ENCODE results near the gene TTC23L. TPM values are rescaled to one million over a fixed set of nuclear protein-coding genes. Genes with fewer than 3 reads are reported as not detected.
"Not testable (repeated sequence)": the region's sequence is repeated elsewhere in the genome, so short reads cannot be mapped to it uniquely, and the experiment has no call there.

TTC23L gene
- total RNA-seq, 1 donor from 2014 or later = not detected

DNA sequence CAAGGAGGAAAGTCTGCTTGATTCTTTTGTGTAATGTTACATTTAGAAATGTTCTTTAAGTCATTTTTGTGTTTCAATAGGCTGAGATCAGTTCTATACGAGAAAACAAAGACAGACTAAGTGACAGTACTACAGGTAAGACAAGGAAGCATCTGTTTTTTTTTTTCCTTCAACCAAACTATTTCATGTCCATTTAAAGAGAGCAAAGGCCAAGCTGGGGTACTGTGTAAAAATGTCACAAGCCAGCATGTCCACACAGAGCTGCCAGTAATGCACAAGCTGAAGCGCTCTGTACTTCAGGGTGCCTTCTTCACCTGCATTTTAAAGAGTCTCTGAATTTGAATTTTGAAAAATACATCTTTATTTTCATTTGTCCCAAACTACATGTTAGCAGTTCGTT, 20.2 kb upstream of the TTC23L start:
- DNase-seq (ENCODE audit: low spot score) = no peak
- Mint-ChIP-seq H3K4me3 (no peak overlapping the region), H3K36me3 (ENCODE audit: low read depth) (no peaks in the 10 kb centered on the region), H3K9me3 (no peaks in the 10 kb centered on the region), H3K4me1 (ENCODE audit: low read depth) (no peaks in the 10 kb centered on the region), H3K27me3 (ENCODE audit: insufficient read depth) (peaks cover 3% of the 10 kb centered on the region), H3K27ac (no peak overlapping the region)
- intact Hi-C loops (cut with micrococcal nuclease) = no loop called here

DNA sequence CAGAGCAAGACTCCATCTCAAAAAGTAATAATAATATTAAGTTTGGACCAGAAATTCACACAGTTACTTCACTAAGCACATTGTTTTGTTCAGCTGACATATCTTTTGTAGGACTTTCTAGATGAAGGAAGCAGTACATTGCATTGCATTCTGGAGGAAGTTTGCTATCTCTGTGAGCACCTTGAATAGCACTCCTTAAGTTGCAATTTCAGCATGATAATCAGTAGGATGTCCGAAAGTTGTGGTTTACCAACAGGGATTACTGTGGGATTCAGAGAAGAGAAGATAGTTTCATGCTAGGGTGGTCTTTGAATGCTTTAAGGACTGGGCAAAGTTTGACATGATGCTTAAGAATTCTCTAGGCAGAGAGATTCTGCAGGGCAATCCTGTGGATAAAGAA, 18.4 kb upstream of the TTC23L start:
- Mint-ChIP-seq H3K4me3 (no peak overlapping the region), H3K27me3 (ENCODE audit: insufficient read depth) (peaks cover 3% of the 10 kb centered on the region)
- no peak for DNase-seq (ENCODE audit: low spot score)

GRCh38 chr5:34822956-34823715, 15.8 kb upstream of the TTC23L start:
- Mint-ChIP-seq H3K9me3 (no peaks in the 10 kb centered on the region), H3K27ac (no peak overlapping the region), H3K4me3 (no peak overlapping the region), H3K4me1 (ENCODE audit: low read depth) (no peaks in the 10 kb centered on the region), H3K27me3 (ENCODE audit: insufficient read depth) (peaks cover 3% of the 10 kb centered on the region), H3K36me3 (ENCODE audit: low read depth) (no peaks in the 10 kb centered on the region)
- DNase-seq (ENCODE audit: low spot score) = no peak
- intact Hi-C loops (cut with micrococcal nuclease) = no loop called here

More for the DNA sequence above, 18.4 kb upstream of the TTC23L start:
- no peaks in the 10 kb centered on the region for H3K9me3 Mint-ChIP-seq
- no peak overlapping the region for H3K27ac Mint-ChIP-seq
- no peaks in the 10 kb centered on the region for H3K4me1 Mint-ChIP-seq (ENCODE audit: low read depth)
- intact Hi-C loops (cut with micrococcal nuclease) = no loop called here
- no peaks in the 10 kb centered on the region for H3K36me3 Mint-ChIP-seq (ENCODE audit: low read depth)

DNA sequence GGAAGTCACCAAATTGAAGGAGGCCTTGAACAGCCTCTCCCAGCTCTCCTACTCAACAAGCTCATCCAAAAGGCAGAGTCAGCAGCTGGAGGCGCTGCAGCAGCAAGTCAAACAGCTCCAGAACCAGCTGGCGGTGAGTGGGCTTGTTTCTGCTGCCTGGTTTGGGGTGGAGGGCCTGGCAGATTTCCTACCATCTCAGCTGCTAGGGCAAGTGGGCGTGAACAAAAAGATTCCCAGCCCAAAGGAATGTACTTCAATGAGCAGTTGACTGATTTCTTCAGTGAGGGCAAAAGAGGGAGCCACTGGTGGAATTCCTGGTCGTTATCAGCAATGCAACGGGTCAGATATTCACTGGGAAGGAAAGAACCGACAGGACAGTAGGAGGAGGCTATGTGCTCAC, 12.6 kb upstream of the TTC23L start:
- Mint-ChIP-seq H3K27ac (no peak overlapping the region), H3K27me3 (ENCODE audit: insufficient read depth) (no peaks in the 10 kb centered on the region), H3K4me3 (no peak overlapping the region), H3K4me1 (ENCODE audit: low read depth) (no peaks in the 10 kb centered on the region), H3K9me3 (no peaks in the 10 kb centered on the region), H3K36me3 (ENCODE audit: low read depth) (no peaks in the 10 kb centered on the region)
- no peak for DNase-seq (ENCODE audit: low spot score)
- intact Hi-C loops (cut with micrococcal nuclease) = no loop called here

GRCh38 chr5:34827588-34828506, 11.1 kb upstream of the TTC23L start:
- H3K36me3 Mint-ChIP-seq (ENCODE audit: low read depth) = no peaks in the 10 kb centered on the region
- H3K4me3 Mint-ChIP-seq = no peak overlapping the region
- no peaks in the 10 kb centered on the region for H3K4me1 Mint-ChIP-seq (ENCODE audit: low read depth)
- intact Hi-C loops (cut with micrococcal nuclease) = no loop called here
- no peak for DNase-seq (ENCODE audit: low spot score)
- H3K9me3 Mint-ChIP-seq = no peaks in the 10 kb centered on the region
- no peak overlapping the region for H3K27ac Mint-ChIP-seq
- no peaks in the 10 kb centered on the region for H3K27me3 Mint-ChIP-seq (ENCODE audit: insufficient read depth)

- intact Hi-C loops (cut with micrococcal nuclease) = loop anchor here (10.0 kb wide), 2 partner anchors 306 to 1094 kb away; no protein-coding TSS in a partner anchor
- not testable (repeated sequence) for H3K36me3 Mint-ChIP-seq (ENCODE audit: low read depth); H3K27ac Mint-ChIP-seq; H3K9me3 Mint-ChIP-seq; H3K4me1 Mint-ChIP-seq (ENCODE audit: low read depth); H3K27me3 Mint-ChIP-seq (ENCODE audit: insufficient read depth); DNase-seq (ENCODE audit: low spot score); H3K4me3 Mint-ChIP-seq
These were observed 8.1 kb upstream of the TTC23L start for GRCh38 chr5:34830827-34831226.

- Mint-ChIP-seq H3K4me1 (ENCODE audit: low read depth) (no peaks in the 10 kb centered on the region), H3K27ac (no peak overlapping the region), H3K27me3 (ENCODE audit: insufficient read depth) (peaks cover 5% of the 10 kb centered on the region), H3K9me3 (no peaks in the 10 kb centered on the region), H3K4me3 (no peak overlapping the region), H3K36me3 (ENCODE audit: low read depth) (no peaks in the 10 kb centered on the region)
- DNase-seq (ENCODE audit: low spot score) = no peak
- intact Hi-C loops (cut with micrococcal nuclease) = loop anchor here (10.0 kb wide), 2 partner anchors 307 to 1093 kb away; no protein-coding TSS in a partner anchor
These were observed 7.7 kb upstream of the TTC23L start for GRCh38 chr5:34831303-34831702.

DNA sequence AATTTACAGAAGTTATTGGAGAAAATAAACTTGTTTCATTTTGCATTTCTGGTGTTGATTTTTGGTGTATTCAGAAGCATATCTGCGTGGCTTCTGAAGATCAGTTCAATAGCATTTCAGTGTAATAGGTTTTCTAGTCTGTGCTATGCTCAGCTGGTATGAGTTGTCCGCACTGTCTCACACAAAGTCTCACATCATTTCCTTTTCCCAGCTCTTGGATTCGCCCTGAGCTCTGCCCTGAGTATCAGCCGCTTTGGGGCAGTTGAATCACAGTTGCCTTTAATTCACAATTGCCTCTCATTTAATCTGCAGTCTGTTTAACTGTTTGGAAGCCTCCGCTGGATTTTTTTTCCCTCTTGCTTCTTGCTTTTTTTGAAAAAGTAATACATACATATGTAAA, 6.4 kb upstream of the TTC23L start:
- intact Hi-C loops (cut with micrococcal nuclease) = loop anchor here (10.0 kb wide), 2 partner anchors 308 to 1092 kb away; no protein-coding TSS in a partner anchor
- H3K36me3 Mint-ChIP-seq (ENCODE audit: low read depth) = no peaks in the 10 kb centered on the region

DNA sequence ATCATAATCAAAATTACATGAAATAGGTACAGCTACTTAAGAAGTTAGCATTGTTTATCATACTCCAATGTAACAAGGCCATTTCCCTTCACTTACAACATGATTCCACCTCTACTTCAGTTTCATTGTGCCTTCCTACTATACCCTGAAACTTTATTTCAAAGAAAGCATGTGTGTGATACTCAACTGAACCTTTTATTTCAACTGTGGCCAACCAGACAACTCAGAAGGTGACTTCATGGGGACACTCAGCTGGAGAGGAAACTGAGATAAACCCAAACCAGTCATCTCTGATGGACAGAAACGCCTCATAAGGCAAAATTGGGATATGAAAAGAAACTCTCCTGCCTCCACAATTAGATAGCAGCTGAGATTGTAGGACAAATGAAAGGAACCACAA, 5.9 kb upstream of the TTC23L start:
- peaks cover under 1% of the 10 kb centered on the region for H3K4me1 Mint-ChIP-seq (ENCODE audit: low read depth)
- intact Hi-C loops (cut with micrococcal nuclease) = loop anchor here (10.0 kb wide), 2 partner anchors 308 to 1092 kb away; no protein-coding TSS in a partner anchor
- H3K27me3 Mint-ChIP-seq (ENCODE audit: insufficient read depth) = peaks cover 5% of the 10 kb centered on the region
- H3K36me3 Mint-ChIP-seq (ENCODE audit: low read depth) = no peaks in the 10 kb centered on the region
- no peak overlapping the region for H3K27ac Mint-ChIP-seq
- H3K9me3 Mint-ChIP-seq = no peaks in the 10 kb centered on the region
- H3K4me3 Mint-ChIP-seq = no peak overlapping the region
- no peak for DNase-seq (ENCODE audit: low spot score)

More for the DNA sequence above, 6.4 kb upstream of the TTC23L start:
- Mint-ChIP-seq H3K4me1 (ENCODE audit: low read depth) (no peaks in the 10 kb centered on the region), H3K27me3 (ENCODE audit: insufficient read depth) (peaks cover 5% of the 10 kb centered on the region), H3K4me3 (no peak overlapping the region), H3K9me3 (no peaks in the 10 kb centered on the region), H3K27ac (no peak overlapping the region)
- no peak for DNase-seq (ENCODE audit: low spot score)

DNA sequence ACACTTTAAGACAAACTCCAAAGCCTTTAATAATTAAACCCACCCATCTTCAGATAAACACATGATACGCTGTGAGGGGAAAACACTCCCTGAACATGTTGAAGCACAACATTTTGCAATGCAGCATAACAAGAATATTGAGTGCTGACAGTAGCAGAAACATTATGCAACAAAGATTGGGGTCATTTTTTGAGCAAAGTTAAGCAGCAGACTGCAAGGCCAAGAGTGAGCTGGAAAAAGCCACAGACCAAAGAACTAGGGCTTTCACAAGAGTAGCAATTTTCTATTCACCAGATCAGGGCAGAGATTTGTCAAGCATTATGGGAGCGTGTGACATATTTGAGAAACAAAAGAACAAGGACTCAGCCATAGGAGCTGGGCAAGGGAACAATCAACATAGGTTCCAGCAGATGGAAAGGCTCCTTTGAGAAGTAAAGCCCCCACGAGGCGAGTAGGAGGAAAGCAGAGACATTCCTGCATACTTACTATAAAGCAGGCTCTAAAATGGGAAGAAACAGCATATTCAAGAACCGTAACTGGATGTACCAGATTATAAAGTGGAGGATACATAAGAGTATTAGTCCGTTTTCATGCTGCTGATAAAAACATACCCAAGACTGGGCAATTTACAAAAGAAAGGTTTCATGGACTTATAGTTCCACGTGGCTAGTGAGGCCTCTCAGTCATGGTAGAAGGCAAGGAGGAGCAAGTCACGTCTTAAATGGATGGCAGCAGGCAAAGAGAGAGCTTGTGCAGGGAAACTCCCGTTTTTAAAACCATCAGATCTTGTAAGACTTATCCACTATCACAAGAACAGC, 4.8 kb upstream of the TTC23L start:
- DNase-seq (ENCODE audit: low spot score) = no peak
- Mint-ChIP-seq H3K27ac (no peak overlapping the region), H3K9me3 (no peaks in the 10 kb centered on the region), H3K27me3 (ENCODE audit: insufficient read depth) (peaks cover 5% of the 10 kb centered on the region), H3K36me3 (ENCODE audit: low read depth) (no peaks in the 10 kb centered on the region), H3K4me3 (no peak overlapping the region), H3K4me1 (ENCODE audit: low read depth) (peaks cover 9% of the 10 kb centered on the region)
- intact Hi-C loops (cut with micrococcal nuclease) = loop anchor here (10.0 kb wide), 2 partner anchors 309 to 1091 kb away; no protein-coding TSS in a partner anchor

DNA sequence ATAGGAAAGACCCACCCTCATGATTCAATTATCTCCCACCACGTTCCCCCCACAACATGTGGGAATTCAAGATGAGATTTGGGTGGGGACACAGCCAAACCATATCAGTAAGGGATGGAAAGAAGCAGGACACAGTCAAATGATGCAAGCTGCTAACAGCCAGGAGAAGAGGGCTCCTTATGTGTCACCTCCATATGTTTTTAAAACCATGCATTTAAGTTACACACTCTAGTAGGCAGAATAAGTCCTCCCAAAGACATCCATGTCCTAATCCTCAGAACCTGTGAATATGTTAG, 4.2 kb upstream of the TTC23L start:
- Mint-ChIP-seq H3K9me3 (no peaks in the 10 kb centered on the region), H3K27ac (no peak overlapping the region), H3K4me1 (ENCODE audit: low read depth) (peaks cover 15% of the 10 kb centered on the region), H3K4me3 (no peak overlapping the region), H3K36me3 (ENCODE audit: low read depth) (no peaks in the 10 kb centered on the region), H3K27me3 (ENCODE audit: insufficient read depth) (peaks cover 5% of the 10 kb centered on the region)
- no peak for DNase-seq (ENCODE audit: low spot score)
- intact Hi-C loops (cut with micrococcal nuclease) = loop anchor here (5.0 to 10.0 kb wide), 4 partner anchors 177 to 1090 kb away; partner anchors contain the start of genes AMACR and RAI14

DNA sequence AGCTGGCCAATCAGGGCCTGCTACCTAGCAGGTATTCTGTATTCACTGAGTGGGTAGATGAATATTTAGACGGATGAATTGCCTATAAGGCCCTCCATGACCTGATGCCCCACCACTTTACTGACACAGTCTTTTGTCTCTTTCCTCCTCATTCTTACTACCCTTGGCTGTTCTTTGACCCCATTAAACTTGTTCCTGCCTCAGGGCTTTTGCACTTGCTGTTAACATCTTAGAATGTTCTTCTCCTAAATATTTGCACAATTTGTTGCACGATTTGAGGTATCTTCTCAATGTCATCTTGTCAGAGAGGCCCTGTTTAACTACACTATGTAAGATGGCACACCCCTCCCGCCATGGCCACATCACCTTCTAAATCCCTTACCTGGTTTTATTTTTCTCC, 3.3 kb upstream of the TTC23L start:
- no peaks in the 10 kb centered on the region for H3K9me3 Mint-ChIP-seq
- no peak overlapping the region for H3K27ac Mint-ChIP-seq
- DNase-seq (ENCODE audit: low spot score) = no peak
- H3K4me1 Mint-ChIP-seq (ENCODE audit: low read depth) = peaks cover 15% of the 10 kb centered on the region
- intact Hi-C loops (cut with micrococcal nuclease) = loop anchor here (5.0 to 10.0 kb wide), 4 partner anchors 178 to 1089 kb away; partner anchors contain the start of genes AMACR and RAI14
- H3K36me3 Mint-ChIP-seq (ENCODE audit: low read depth) = no peaks in the 10 kb centered on the region
- peaks cover 7% of the 10 kb centered on the region for H3K27me3 Mint-ChIP-seq (ENCODE audit: insufficient read depth)
- H3K4me3 Mint-ChIP-seq = no peak overlapping the region
